ENCODE data around the gene RABL2A. TPM values are rescaled to one million over a fixed set of nuclear protein-coding genes. Genes with fewer than 3 reads are reported as not detected.
"Not testable (repeated sequence)": the region's sequence is repeated elsewhere in the genome, so short reads cannot be mapped to it uniquely, and the experiment has no call there.

The RABL2A gene
- polyA plus RNA-seq, 1 donor (not counting 4 experiments of a cell fraction or from before 2014, with no cell fraction given), result 6.7 TPM

DNA sequence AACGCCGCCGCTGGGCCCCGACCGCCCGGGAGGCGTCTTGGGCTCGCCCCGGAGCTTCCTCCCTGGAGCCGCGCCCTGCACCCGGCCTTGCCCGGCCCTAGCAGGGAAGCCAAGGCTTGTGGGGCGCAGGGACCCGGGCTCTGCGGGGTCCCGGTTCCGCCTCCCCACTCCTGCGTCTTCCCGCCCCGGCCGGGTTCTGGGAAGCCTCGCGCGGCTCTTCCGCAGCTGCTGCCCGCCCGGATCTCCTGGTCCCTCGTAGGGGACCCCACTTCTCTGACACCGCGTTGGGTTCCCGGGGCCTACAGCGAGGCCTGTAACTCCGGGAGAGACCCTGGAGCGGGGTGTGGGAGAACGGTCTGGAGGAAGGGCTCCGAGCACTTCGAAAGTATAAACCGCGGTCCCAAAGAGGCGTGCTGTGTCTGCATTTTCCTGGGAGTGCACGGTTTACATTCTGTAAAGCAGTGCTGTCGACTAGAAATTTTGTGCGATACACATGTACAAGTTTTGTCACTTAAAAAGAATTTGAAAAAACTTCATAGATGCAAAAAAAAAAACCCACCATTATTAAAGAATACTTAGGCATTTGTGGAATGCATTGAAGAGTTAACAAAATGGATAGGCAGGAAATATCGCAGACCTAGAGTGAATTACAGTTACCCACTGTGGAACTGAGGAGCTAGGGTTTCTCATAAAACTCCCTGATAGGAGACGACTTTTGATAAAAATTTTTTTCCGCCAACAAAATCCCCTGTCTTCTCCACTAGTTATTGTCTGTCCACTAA lies 42.6 kb upstream of the RABL2A start:
- FAIRE-seq; dilution Hi-C loops (cut with MboI; ENCODE audit: extremely low pct_ligation_motif_present, low sequenced_read_pairs); H2AFZ ChIP-seq (ENCODE audit: control insufficient read depth, low read length): not testable (repeated sequence)

DNA sequence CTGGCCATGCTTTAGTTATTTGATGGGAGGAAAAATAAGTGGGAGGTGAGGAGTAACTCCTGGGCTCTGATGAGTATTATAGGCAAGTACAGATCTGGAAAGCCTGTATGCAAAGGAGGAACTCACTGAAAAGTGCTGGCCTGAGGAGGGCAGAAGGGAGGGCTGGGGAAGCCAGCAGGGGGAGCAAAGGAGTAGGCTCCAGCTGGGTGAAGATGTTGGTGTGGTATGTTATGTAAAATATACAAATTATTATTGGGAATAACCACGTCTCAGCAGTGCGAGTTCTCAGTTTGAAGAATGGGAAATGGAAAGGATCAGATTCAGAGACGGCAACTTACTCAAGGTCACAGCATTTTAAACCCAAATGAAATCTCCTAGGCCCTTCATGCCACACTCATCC lies 39.9 kb upstream of the RABL2A start:
- TF ChIP-seq, protein P1, sequence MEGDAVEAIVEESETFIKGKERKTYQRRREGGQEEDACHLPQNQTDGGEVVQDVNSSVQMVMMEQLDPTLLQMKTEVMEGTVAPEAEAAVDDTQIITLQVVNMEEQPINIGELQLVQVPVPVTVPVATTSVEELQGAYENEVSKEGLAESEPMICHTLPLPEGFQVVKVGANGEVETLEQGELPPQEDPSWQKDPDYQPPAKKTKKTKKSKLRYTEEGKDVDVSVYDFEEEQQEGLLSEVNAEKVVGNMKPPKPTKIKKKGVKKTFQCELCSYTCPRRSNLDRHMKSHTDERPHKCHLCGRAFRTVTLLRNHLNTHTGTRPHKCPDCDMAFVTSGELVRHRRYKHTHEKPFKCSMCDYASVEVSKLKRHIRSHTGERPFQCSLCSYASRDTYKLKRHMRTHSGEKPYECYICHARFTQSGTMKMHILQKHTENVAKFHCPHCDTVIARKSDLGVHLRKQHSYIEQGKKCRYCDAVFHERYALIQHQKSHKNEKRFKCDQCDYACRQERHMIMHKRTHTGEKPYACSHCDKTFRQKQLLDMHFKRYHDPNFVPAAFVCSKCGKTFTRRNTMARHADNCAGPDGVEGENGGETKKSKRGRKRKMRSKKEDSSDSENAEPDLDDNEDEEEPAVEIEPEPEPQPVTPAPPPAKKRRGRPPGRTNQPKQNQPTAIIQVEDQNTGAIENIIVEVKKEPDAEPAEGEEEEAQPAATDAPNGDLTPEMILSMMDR (optimal IDR thresholded peaks at IDR 0.05 in 1 of 3, IDR thresholded peaks at IDR 0.05 in 1 of 3, conservative IDR thresholded peaks at IDR 0.05 in 1 of 3; ENCODE audit: extremely low read depth in 1 of 3, insufficient read depth in 2 of 3, low read length in 3 of 3), result peak; percentile 13 to 42 (median 19)
- dilution Hi-C loops (cut with MboI; ENCODE audit: extremely low pct_ligation_motif_present, low sequenced_read_pairs); H3K36me3 ChIP-seq (ENCODE audit: control insufficient read depth in 2 of 2, extremely low read depth in 1 of 2, insufficient read depth in 2 of 2, low read length in 2 of 2): not testable (repeated sequence)

More for the DNA sequence above, 42.6 kb upstream of the RABL2A start:
- not testable (repeated sequence) for H3K36me3 ChIP-seq (ENCODE audit: control insufficient read depth in 2 of 2, extremely low read depth in 1 of 2, insufficient read depth in 2 of 2, low read length in 2 of 2); H3K79me2 ChIP-seq (ENCODE audit: control insufficient read depth, insufficient read depth, low read length); H4K20me1 ChIP-seq (ENCODE audit: control insufficient read depth, extremely low read depth, insufficient read depth, low read length); DNase-seq (ENCODE audit: low read depth, low spot score); H3K4me1 ChIP-seq (ENCODE audit: control insufficient read depth, extremely low read depth, insufficient read depth, low read length); H3K27ac ChIP-seq (ENCODE audit: control insufficient read depth, insufficient read depth, low read length); H3K9me3 ChIP-seq (ENCODE audit: control insufficient read depth, low read depth, low read length); H3K9me1 ChIP-seq (ENCODE audit: control insufficient read depth, extremely low read depth, insufficient read depth, low read length); H3K27me3 ChIP-seq (ENCODE audit: control insufficient read depth, extremely low read depth, insufficient read depth, low read length)
- H3K4me2 ChIP-seq (ENCODE audit: control insufficient read depth, extremely low read depth, insufficient read depth, low read depth, low read length), result peak overlapping the region; percentile 73
- H3K9ac ChIP-seq (ENCODE audit: control insufficient read depth, extremely low read depth, insufficient read depth, low read length), result peak overlapping the region; percentile 69
- H3K4me3 ChIP-seq (ENCODE audit: control insufficient read depth in 2 of 3, extremely low read depth in 1 of 3, insufficient read depth in 2 of 3, low read depth in 1 of 3, low read length in 3 of 3), result peak overlapping the region; percentile 66 to 79 (median 77)

GRCh38 chr2:113589591-113589990 lies 37.5 kb upstream of the RABL2A start:
- H3K4me1 ChIP-seq (ENCODE audit: control insufficient read depth, extremely low read depth, insufficient read depth, low read length); DNase-seq (ENCODE audit: low read depth, low spot score); dilution Hi-C loops (cut with MboI; ENCODE audit: extremely low pct_ligation_motif_present, low sequenced_read_pairs); H3K9me3 ChIP-seq (ENCODE audit: control insufficient read depth, low read depth, low read length); FAIRE-seq; H3K27ac ChIP-seq (ENCODE audit: control insufficient read depth, insufficient read depth, low read length); H3K9ac ChIP-seq (ENCODE audit: control insufficient read depth, extremely low read depth, insufficient read depth, low read length); H3K36me3 ChIP-seq (ENCODE audit: control insufficient read depth in 2 of 2, extremely low read depth in 1 of 2, insufficient read depth in 2 of 2, low read length in 2 of 2); H3K79me2 ChIP-seq (ENCODE audit: control insufficient read depth, insufficient read depth, low read length); H3K9me1 ChIP-seq (ENCODE audit: control insufficient read depth, extremely low read depth, insufficient read depth, low read length); H3K27me3 ChIP-seq (ENCODE audit: control insufficient read depth, extremely low read depth, insufficient read depth, low read length); H3K4me3 ChIP-seq (ENCODE audit: control insufficient read depth in 2 of 3, extremely low read depth in 1 of 3, insufficient read depth in 2 of 3, low read depth in 1 of 3, low read length in 3 of 3); H4K20me1 ChIP-seq (ENCODE audit: control insufficient read depth, extremely low read depth, insufficient read depth, low read length); H2AFZ ChIP-seq (ENCODE audit: control insufficient read depth, low read length); H3K4me2 ChIP-seq (ENCODE audit: control insufficient read depth, extremely low read depth, insufficient read depth, low read depth, low read length): not testable (repeated sequence)

More for the DNA sequence above, 39.9 kb upstream of the RABL2A start:
- not testable (repeated sequence) for H3K4me2 ChIP-seq (ENCODE audit: control insufficient read depth, extremely low read depth, insufficient read depth, low read depth, low read length); H3K79me2 ChIP-seq (ENCODE audit: control insufficient read depth, insufficient read depth, low read length); DNase-seq (ENCODE audit: low read depth, low spot score); H3K9me3 ChIP-seq (ENCODE audit: control insufficient read depth, low read depth, low read length); H3K4me3 ChIP-seq (ENCODE audit: control insufficient read depth in 2 of 3, extremely low read depth in 1 of 3, insufficient read depth in 2 of 3, low read depth in 1 of 3, low read length in 3 of 3); H3K27ac ChIP-seq (ENCODE audit: control insufficient read depth, insufficient read depth, low read length); H3K9ac ChIP-seq (ENCODE audit: control insufficient read depth, extremely low read depth, insufficient read depth, low read length); H2AFZ ChIP-seq (ENCODE audit: control insufficient read depth, low read length); FAIRE-seq; H3K27me3 ChIP-seq (ENCODE audit: control insufficient read depth, extremely low read depth, insufficient read depth, low read length); H3K9me1 ChIP-seq (ENCODE audit: control insufficient read depth, extremely low read depth, insufficient read depth, low read length); H4K20me1 ChIP-seq (ENCODE audit: control insufficient read depth, extremely low read depth, insufficient read depth, low read length); H3K4me1 ChIP-seq (ENCODE audit: control insufficient read depth, extremely low read depth, insufficient read depth, low read length)

GRCh38 chr2:113591926-113592325 lies 35.1 kb upstream of the RABL2A start:
- H2AFZ ChIP-seq (ENCODE audit: control insufficient read depth, low read length); H3K4me1 ChIP-seq (ENCODE audit: control insufficient read depth, extremely low read depth, insufficient read depth, low read length); H3K27ac ChIP-seq (ENCODE audit: control insufficient read depth, insufficient read depth, low read length); H4K20me1 ChIP-seq (ENCODE audit: control insufficient read depth, extremely low read depth, insufficient read depth, low read length); H3K4me2 ChIP-seq (ENCODE audit: control insufficient read depth, extremely low read depth, insufficient read depth, low read depth, low read length); H3K79me2 ChIP-seq (ENCODE audit: control insufficient read depth, insufficient read depth, low read length); H3K9ac ChIP-seq (ENCODE audit: control insufficient read depth, extremely low read depth, insufficient read depth, low read length); H3K36me3 ChIP-seq (ENCODE audit: control insufficient read depth in 2 of 2, extremely low read depth in 1 of 2, insufficient read depth in 2 of 2, low read length in 2 of 2); H3K27me3 ChIP-seq (ENCODE audit: control insufficient read depth, extremely low read depth, insufficient read depth, low read length); H3K9me1 ChIP-seq (ENCODE audit: control insufficient read depth, extremely low read depth, insufficient read depth, low read length); DNase-seq (ENCODE audit: low read depth, low spot score); dilution Hi-C loops (cut with MboI; ENCODE audit: extremely low pct_ligation_motif_present, low sequenced_read_pairs); H3K9me3 ChIP-seq (ENCODE audit: control insufficient read depth, low read depth, low read length); FAIRE-seq; H3K4me3 ChIP-seq (ENCODE audit: control insufficient read depth in 2 of 3, extremely low read depth in 1 of 3, insufficient read depth in 2 of 3, low read depth in 1 of 3, low read length in 3 of 3): not testable (repeated sequence)
